Subcutaneous abdominal adipose tissue (tissue), 5 donors: Measurements from ENCODE around the gene DOCK7.
"Not testable (repeated sequence)": the region's sequence is repeated elsewhere in the genome, so short reads cannot be mapped to it uniquely, and the experiment has no call there.

Source experiments
- H3K27ac ChIP-seq: one replicate; pipeline ENCODE4 v1.7.0; 2013; ENCODE audit warnings: low read depth, mild to moderate bottlenecking, inconsistent platforms, low read length, moderate library complexity
- H3K27me3 ChIP-seq, 5 donors: one replicate each; pipeline ENCODE4 v1.7.0; 2013; ENCODE audit warnings: low read length in 5 of 5, inconsistent platforms in 1 of 5; ENCODE audit not compliant: control insufficient read depth in 5 of 5, insufficient read depth in 4 of 5
- H3K36me3 ChIP-seq, 5 donors: one replicate each; pipeline ENCODE4 v1.7.0; 2013; ENCODE audit warnings: low read length in 5 of 5; ENCODE audit not compliant: control insufficient read depth in 5 of 5, insufficient read depth in 5 of 5
- H3K4me1 ChIP-seq, 5 donors: one replicate each; pipeline ENCODE4 v1.7.0; 2013; ENCODE audit warnings: low read length in 5 of 5, mild to moderate bottlenecking in 3 of 5, moderate library complexity in 1 of 5; ENCODE audit not compliant: control insufficient read depth in 5 of 5, insufficient read depth in 5 of 5
- H3K4me3 ChIP-seq, 5 donors: one replicate each; pipeline ENCODE4 v1.7.0; 2013; ENCODE audit warnings: low read length in 5 of 5, low read depth in 1 of 5
- H3K9ac ChIP-seq, 5 donors: one replicate each; pipeline ENCODE4 v1.7.0; 2013; ENCODE audit warnings: low read length in 5 of 5, mild to moderate bottlenecking in 4 of 5, moderate library complexity in 3 of 5
- H3K9me3 ChIP-seq, 5 donors: one replicate each; pipeline ENCODE4 v1.7.0; 2013; ENCODE audit warnings: low read length in 5 of 5; ENCODE audit not compliant: control insufficient read depth in 5 of 5
- donor health status: healthy.
- donor health status: healthy.
- donor health status: healthy.
- donor health status: healthy.
- donor health status: healthy.

The DOCK7 gene

DNA sequence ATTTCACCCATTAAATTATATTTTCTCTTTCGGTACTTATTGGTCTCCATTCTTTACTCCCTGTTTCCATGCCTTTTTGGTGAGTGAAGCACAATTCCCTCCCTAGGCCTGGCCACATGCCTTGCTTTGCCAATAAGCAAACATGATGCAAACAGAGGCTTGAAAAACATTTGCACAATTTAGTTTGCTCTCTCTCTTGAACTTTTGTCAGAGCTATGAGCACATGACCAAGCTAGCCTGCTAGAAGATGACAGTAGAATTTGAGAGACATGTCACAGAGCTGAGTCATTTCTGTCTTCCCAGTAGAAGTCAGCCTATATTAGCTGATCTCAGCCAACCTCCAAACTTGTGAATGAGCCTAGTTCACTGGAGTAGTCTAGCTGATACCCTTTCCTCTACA lies 66.3 kb downstream of the DOCK7 start:
- peak overlapping the region in 1 of 5 donors; percentile 35 for H3K9ac ChIP-seq
- no peak overlapping the region for H3K27ac ChIP-seq
- H3K4me1 ChIP-seq, result peaks cover 0 to 4% (median 0%) of the 10 kb centered on the region in 5 donors
- H3K36me3 ChIP-seq, result peaks cover 0 to 20% (median 6%) of the 10 kb centered on the region in 5 donors
- no peak overlapping the region for H3K4me3 ChIP-seq
- no peaks in the 10 kb centered on the region for H3K27me3 ChIP-seq
- H3K9me3 ChIP-seq, result no peaks in the 10 kb centered on the region

DNA sequence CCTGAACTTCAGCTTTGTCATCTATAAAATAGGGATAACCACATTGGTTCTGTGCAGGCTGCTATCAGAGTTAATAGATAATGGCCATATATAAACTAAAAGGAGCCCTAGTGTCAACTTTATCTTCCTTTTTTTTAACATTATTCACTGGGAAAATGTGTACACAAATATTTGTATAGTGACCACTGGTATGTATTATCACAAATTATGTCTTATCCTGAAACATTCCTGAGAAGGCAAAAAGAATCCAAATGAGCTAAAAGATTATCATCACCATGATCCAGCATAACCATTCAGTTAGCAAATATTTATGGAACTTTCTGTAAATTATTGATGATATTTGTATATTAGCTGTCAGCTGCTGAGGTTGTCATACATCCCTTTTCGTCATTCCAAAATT lies 74.3 kb downstream of the DOCK7 start:
- Histone ChIP-seq H3K27me3 (no peaks in the 10 kb centered on the region), H3K27ac (no peak overlapping the region), H3K9ac (no peak overlapping the region), H3K9me3 (no peaks in the 10 kb centered on the region), H3K4me3 (no peak overlapping the region), H3K36me3 (peaks cover 0 to 24% (median 4%) of the 10 kb centered on the region in 5 donors), H3K4me1 (no peaks in the 10 kb centered on the region)

DNA sequence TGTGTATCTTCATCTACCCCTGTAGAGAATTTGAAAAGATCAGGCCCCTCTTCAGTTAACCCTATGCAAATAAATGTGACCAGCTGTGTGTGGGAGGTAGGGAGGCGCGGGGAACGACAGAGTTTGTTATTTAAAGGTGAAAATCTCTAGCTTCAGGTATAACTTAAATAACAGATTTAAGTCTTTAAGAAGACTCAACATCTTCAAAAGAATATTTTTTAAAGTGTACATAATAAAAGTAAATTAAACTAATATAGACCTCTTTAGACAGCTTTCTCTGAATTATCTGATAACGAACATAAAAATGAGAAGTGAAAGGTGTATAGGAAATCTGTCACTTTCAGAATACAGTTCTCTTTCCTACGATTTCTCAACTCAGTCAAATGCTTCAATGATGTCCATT lies 74.9 kb downstream of the DOCK7 start:
- H3K4me1 ChIP-seq, result no peaks in the 10 kb centered on the region
- no peak overlapping the region for H3K9ac ChIP-seq
- H3K9me3 ChIP-seq, result no peaks in the 10 kb centered on the region
- H3K27me3 ChIP-seq, result no peaks in the 10 kb centered on the region
- H3K4me3 ChIP-seq, result no peak overlapping the region
- H3K27ac ChIP-seq, result no peak overlapping the region
- H3K36me3 ChIP-seq, result peaks cover 0 to 19% (median 4%) of the 10 kb centered on the region in 5 donors

DNA sequence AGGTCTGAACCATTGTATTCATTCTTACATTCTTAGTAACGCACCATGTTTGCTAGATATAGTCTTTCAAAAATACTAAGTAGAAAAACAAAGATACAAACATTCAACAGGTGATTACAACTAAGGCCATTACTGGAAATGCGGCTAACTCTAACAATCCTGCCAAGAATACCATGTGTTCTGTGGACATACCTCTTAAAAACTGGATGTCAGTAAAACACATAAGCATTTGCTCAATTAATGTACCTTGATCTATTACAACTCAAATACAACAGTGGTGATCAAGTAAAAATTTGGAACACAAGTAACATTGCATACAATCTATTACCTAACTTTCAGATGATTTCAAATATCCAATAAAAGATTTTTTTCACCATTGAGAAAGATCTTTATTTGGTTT lies 75.4 kb downstream of the DOCK7 start:
- no peak overlapping the region for H3K9ac ChIP-seq
- no peak overlapping the region for H3K4me3 ChIP-seq
- H3K27me3 ChIP-seq, result no peaks in the 10 kb centered on the region
- no peaks in the 10 kb centered on the region for H3K9me3 ChIP-seq
- H3K4me1 ChIP-seq, result no peaks in the 10 kb centered on the region
- H3K27ac ChIP-seq, result no peak overlapping the region
- H3K36me3 ChIP-seq, result peaks cover 0 to 14% (median 0%) of the 10 kb centered on the region in 5 donors

DNA sequence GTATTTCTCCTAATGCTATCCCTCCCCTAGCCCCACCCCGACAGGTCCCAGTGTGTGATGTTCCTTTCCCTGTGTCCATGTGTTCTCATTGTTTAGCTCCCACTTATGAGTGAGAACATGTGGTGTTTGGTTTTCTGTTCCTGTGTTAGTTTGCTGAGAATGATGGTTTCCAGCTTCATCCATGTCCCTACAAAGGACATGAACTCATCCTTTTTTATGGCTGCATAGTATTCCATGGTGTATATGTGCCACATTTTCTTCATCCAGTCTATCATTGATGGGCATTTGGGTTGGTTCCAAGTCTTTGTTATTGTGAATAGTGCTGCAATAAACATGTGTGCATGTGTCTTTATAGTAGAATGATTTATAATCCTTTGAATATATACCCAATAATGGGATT lies 77.6 kb downstream of the DOCK7 start:
- H3K27ac ChIP-seq, H3K9ac ChIP-seq, H3K4me1 ChIP-seq, H3K27me3 ChIP-seq, H3K4me3 ChIP-seq, H3K9me3 ChIP-seq, H3K36me3 ChIP-seq: not testable (repeated sequence)

DNA sequence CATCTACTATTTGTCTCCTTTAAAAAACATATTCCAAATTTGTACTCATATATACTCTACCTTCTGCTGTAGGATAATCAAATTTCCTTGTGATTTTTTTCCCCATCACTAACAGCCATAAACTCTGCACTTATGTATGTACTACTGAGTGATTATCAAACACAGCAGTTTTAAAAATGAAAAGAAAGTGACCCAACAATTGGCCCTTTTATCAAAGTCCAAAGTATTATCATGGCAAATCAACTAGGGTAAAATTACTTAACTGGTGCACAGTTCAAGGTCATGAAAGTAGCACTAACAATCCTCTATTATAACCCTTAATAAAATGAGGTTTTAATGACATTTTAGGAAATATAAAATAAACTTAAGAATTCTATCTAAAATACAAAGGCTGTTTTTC lies 79.3 kb downstream of the DOCK7 start:
- Histone ChIP-seq H3K36me3 (peaks cover 0 to 2% (median 0%) of the 10 kb centered on the region in 5 donors), H3K27ac (no peak overlapping the region), H3K9ac (no peak overlapping the region), H3K4me3 (no peak overlapping the region), H3K27me3 (no peaks in the 10 kb centered on the region), H3K9me3 (no peaks in the 10 kb centered on the region), H3K4me1 (no peaks in the 10 kb centered on the region)

DNA sequence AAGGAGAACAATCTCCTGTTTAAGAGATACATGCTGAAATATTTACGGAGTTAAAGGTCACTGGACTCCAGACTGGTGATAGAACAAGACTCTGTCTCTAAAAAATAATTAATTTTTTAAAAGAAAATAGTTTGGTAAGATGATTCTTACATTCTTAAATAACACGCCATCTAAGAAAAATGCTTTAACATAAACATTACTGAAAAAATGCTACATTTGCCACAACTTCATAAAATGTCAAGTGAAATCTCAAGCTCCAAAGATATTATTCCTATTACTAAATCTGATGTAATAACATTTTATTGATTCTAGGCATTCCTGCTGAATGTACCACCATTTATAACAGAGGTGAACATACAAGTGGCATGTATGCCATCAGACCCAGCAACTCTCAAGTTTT lies 86.7 kb downstream of the DOCK7 start:
- Histone ChIP-seq H3K9me3 (no peaks in the 10 kb centered on the region), H3K4me1 (no peaks in the 10 kb centered on the region), H3K9ac (no peak overlapping the region), H3K27me3 (no peaks in the 10 kb centered on the region), H3K27ac (no peak overlapping the region), H3K4me3 (no peak overlapping the region), H3K36me3 (peaks cover 0 to 6% (median 0%) of the 10 kb centered on the region in 5 donors)

DNA sequence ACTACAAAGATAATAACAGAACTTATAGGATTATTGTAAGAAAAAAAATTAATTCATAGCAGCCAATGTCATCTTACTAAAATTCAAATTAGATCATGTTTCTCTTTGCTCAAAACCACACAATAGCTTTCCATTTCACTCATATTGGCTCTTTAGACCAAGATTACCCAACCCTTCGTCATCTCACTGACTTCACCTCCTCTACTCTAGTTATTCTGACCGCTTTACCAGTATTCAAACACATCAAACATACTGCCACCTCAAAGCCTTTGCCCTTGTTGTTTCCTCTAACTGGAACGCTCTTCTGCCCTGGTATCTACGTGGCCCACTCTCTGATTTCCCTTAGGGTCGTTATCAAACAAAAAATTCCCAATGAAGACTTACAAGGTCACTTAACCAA lies 89.1 kb downstream of the DOCK7 start:
- no peaks in the 10 kb centered on the region for H3K27me3 ChIP-seq
- no peak overlapping the region for H3K4me3 ChIP-seq
- no peak overlapping the region for H3K27ac ChIP-seq
- H3K36me3 ChIP-seq, result peaks cover 0 to 9% (median 0%) of the 10 kb centered on the region in 5 donors
- no peak overlapping the region for H3K9ac ChIP-seq
- H3K9me3 ChIP-seq, result no peaks in the 10 kb centered on the region
- peaks cover 0 to 2% (median 0%) of the 10 kb centered on the region in 5 donors for H3K4me1 ChIP-seq

DNA sequence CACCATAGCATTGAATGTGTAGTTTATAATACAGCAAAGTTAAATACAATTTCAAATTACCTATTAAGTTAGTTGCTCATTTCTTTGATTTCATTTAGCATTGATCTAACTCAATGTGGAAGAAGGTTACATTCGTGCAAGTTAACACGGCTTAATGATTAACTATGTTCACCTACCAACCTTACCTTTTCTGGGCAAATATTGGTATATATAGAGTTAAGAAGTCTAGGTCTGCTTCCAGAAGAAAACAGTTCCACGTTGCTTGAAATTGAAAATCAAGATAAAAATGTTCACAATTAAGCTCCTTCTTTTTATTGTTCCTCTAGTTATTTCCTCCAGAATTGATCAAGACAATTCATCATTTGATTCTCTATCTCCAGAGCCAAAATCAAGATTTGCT lies 90.9 kb downstream of the DOCK7 start, which contains the start of gene ANGPTL3:
ANGPTL3 (plus strand) TSS at position 240 of the 400 bp plus-strand sequence; CDS start at position 287, 47 bp downstream.
- peaks cover 0 to 7% (median 0%) of the 10 kb centered on the region in 5 donors for H3K36me3 ChIP-seq
- no peak within 1 kb of the TSS for H3K9ac ChIP-seq
- no peak within 1 kb of the TSS for H3K27ac ChIP-seq
- H3K27me3 ChIP-seq, result no peaks in the 10 kb centered on the region
- H3K4me1 ChIP-seq, result peaks cover 0 to 5% (median 0%) of the 10 kb centered on the region in 5 donors
- H3K4me3 ChIP-seq, result no peak within 1 kb of the TSS
- H3K9me3 ChIP-seq, result no peaks in the 10 kb centered on the region

DNA sequence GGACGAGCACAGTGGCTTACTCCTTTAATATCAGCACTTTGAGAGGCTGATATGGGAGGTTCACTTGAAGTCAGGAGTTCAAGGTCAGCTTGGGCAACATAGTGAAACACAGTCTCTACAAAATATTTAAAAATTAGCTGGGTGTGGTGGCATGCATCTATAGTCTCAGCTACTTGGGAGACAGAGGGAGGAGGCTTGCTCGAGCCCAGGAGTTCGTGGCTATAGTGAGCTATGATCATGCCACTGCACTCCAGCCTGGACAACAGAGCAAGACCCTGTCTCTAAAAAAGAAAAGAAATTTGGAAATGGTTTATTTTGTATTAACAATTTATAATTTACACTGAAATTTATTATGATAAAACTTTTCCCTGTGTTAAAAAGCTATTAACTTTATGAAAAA lies 92.5 kb downstream of the DOCK7 start:
- H3K27ac ChIP-seq, result no peak overlapping the region
- H3K9ac ChIP-seq, result no peak overlapping the region
- H3K4me1 ChIP-seq, result peaks cover 0 to 5% (median 0%) of the 10 kb centered on the region in 5 donors
- H3K27me3 ChIP-seq, result no peaks in the 10 kb centered on the region
- peaks cover 0 to 13% (median 0%) of the 10 kb centered on the region in 5 donors for H3K36me3 ChIP-seq
- H3K9me3 ChIP-seq, result no peaks in the 10 kb centered on the region
- H3K4me3 ChIP-seq, result no peak overlapping the region
